ENCODE data around the gene BTBD9.
A peak's percentile ranks its signal among the peaks of the same experiment; 100 is the strongest.

Gene BTBD9

DNA sequence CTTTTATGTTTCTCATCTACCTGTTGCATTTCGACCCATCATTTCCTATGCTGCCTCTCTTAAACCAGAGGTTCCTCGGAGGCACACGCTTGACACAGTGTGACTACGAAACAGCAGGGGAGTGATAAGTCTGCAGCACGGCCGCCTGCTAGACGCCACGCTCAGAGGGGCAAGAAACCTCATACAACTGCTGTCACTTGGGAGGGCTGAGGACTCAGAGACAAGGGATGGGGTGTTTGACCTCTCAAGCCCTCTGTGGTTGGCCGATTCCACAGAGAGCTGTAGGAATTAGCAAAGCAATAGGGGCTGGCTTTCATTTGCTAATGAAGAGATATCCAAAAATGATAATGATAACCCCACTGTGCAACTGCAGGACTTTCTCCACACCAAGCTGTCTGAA is 447.7 kb downstream of the BTBD9 start:
- Histone ChIP-seq H3K27me3 (ENCODE audit: control insufficient read depth in 1 of 2, insufficient read depth in 1 of 2, low read length in 2 of 2) (no peaks in the 10 kb centered on the region), H3K4me1 (ENCODE audit: control insufficient read depth, insufficient read depth, low read depth, low read length) (peaks cover 7% of the 10 kb centered on the region), H2AFZ (ENCODE audit: low read depth, low read length) (no peak overlapping the region), H3K4me3 (ENCODE audit: insufficient read depth in 1 of 2, low read depth in 1 of 2, low read length in 2 of 2) (no peak overlapping the region), H3K27ac (ENCODE audit: low read length, poor library complexity, severe bottlenecking) (no peak overlapping the region), H4K8ac (ENCODE audit: low read length) (no peak overlapping the region), H3K4me2 (ENCODE audit: low read length, poor library complexity, severe bottlenecking) (no peak overlapping the region), H2BK15ac (ENCODE audit: low read depth, poor library complexity, severe bottlenecking) (no peak overlapping the region), H2BK5ac (ENCODE audit: low read depth, low read length, poor library complexity, severe bottlenecking) (no peak overlapping the region), H3K9ac (ENCODE audit: low read length) (no peak overlapping the region), H3K9me3 (ENCODE audit: control insufficient read depth, low read length) (no peaks in the 10 kb centered on the region), H3K79me1 (replicated peaks; ENCODE audit: low read length, poor library complexity, severe bottlenecking) (no peaks in the 10 kb centered on the region), H3K18ac (ENCODE audit: low read depth in 1 of 2, low read length in 2 of 2) (no peak overlapping the region), H3K14ac (ENCODE audit: low read length in 2 of 2) (no peak overlapping the region), H3K23ac (ENCODE audit: low read length in 2 of 2) (no peak overlapping the region), H2AK5ac (ENCODE audit: low read length, severe bottlenecking) (no peak overlapping the region), H3K36me3 (ENCODE audit: control insufficient read depth in 1 of 2, insufficient read depth in 2 of 2, low read depth in 1 of 2, low read length in 2 of 2) (peaks cover 0 to 4% of the 10 kb centered on the region in 2 experiments), H2BK12ac (ENCODE audit: low read length in 2 of 2) (no peak overlapping the region), H3K4ac (ENCODE audit: low read depth in 1 of 2, low read length in 2 of 2) (no peak overlapping the region), H2BK120ac (ENCODE audit: low read depth, low read length) (no peak overlapping the region), H4K91ac (ENCODE audit: low read length) (no peak overlapping the region)
- no peak for DNase-seq
- 63% methylated on average over 9 of the region's 9 CpGs for whole genome bisulfite sequencing

DNA sequence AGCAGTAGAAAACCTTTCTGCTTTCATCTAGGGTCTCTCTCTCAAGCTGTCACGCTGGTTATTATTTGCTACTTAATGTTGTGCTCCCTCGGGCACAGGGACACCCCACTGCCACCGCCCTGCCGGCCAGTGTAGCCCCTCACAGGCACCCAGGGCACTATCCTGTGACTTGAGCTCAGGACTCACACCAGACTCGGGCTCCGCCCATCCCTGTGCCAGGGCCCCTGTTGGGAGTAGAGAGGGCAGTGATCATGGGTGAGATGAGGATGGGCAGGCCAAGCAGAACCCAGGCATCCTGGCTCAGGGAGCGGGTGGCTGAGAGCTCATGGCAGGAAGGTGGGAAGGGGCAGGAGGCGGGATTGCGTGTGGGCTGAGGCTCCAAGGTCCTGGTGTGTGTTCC is 448.3 kb downstream of the BTBD9 start:
- Histone ChIP-seq H2AK5ac (ENCODE audit: low read length, severe bottlenecking) (no peak overlapping the region), H3K4me3 (ENCODE audit: insufficient read depth in 1 of 2, low read depth in 1 of 2, low read length in 2 of 2) (no peak overlapping the region), H3K4me1 (ENCODE audit: control insufficient read depth, insufficient read depth, low read depth, low read length) (peaks cover 7% of the 10 kb centered on the region), H2BK12ac (ENCODE audit: low read length in 2 of 2) (no peak overlapping the region), H3K14ac (ENCODE audit: low read length in 2 of 2) (no peak overlapping the region), H3K79me1 (replicated peaks; ENCODE audit: low read length, poor library complexity, severe bottlenecking) (no peaks in the 10 kb centered on the region), H3K27me3 (ENCODE audit: control insufficient read depth in 1 of 2, insufficient read depth in 1 of 2, low read length in 2 of 2) (no peaks in the 10 kb centered on the region), H4K8ac (ENCODE audit: low read length) (no peak overlapping the region), H3K27ac (ENCODE audit: low read length, poor library complexity, severe bottlenecking) (no peak overlapping the region), H2BK120ac (ENCODE audit: low read depth, low read length) (no peak overlapping the region), H2BK15ac (ENCODE audit: low read depth, poor library complexity, severe bottlenecking) (no peak overlapping the region), H3K4ac (ENCODE audit: low read depth in 1 of 2, low read length in 2 of 2) (no peak overlapping the region), H3K23ac (ENCODE audit: low read length in 2 of 2) (no peak overlapping the region), H3K9me3 (ENCODE audit: control insufficient read depth, low read length) (no peaks in the 10 kb centered on the region), H3K4me2 (ENCODE audit: low read length, poor library complexity, severe bottlenecking) (no peak overlapping the region), H2BK5ac (ENCODE audit: low read depth, low read length, poor library complexity, severe bottlenecking) (no peak overlapping the region), H4K91ac (ENCODE audit: low read length) (no peak overlapping the region), H3K9ac (ENCODE audit: low read length) (no peak overlapping the region), H2AFZ (ENCODE audit: low read depth, low read length) (no peak overlapping the region), H3K18ac (ENCODE audit: low read depth in 1 of 2, low read length in 2 of 2) (no peak overlapping the region), H3K36me3 (ENCODE audit: control insufficient read depth in 1 of 2, insufficient read depth in 2 of 2, low read depth in 1 of 2, low read length in 2 of 2) (peaks cover 0 to 4% of the 10 kb centered on the region in 2 experiments)
- DNase-seq: no peak
- WGBS: 91% methylated on average over 9 of the region's 9 CpGs

DNA sequence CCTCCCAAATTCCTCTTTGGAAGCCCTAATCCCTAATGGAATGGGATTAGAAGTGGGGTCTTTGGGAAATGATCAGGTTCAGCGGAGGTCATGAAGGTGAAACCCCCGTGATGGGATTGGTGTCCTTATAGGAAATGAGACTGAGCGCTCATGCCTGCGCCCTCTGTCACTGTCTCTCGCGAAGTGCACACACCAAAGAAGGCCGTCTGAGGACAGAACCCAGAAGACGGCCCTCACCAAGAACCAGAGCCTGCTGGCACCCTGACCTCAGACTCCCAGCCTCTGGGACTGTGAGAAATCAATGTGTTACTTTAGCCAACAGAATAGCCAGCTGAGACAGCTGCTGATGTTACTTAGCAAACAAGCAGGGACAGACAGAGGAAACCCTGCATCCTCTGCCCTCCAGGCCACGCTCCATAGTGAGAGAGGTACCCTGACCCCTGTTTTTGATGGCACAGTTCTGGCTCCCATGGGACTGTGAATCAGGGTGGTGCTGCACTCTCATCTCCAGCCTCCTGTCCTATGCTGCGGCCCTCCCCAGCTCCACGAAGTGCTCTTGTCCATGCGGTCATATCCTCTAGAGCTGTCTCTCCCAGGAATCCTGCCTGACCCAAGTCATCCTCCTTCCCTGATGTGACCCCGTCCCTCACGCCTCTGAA is 450.9 kb downstream of the BTBD9 start:
- no peak overlapping the region for H4K91ac ChIP-seq (ENCODE audit: low read length)
- H3K27ac ChIP-seq (ENCODE audit: low read length, poor library complexity, severe bottlenecking): no peak overlapping the region
- H3K18ac ChIP-seq (ENCODE audit: low read depth in 1 of 2, low read length in 2 of 2): no peak overlapping the region
- H2BK15ac ChIP-seq (ENCODE audit: low read depth, poor library complexity, severe bottlenecking): no peak overlapping the region
- 97% methylated on average over 14 of the region's 14 CpGs for WGBS
- H3K4me3 ChIP-seq (ENCODE audit: insufficient read depth in 1 of 2, low read depth in 1 of 2, low read length in 2 of 2): no peak overlapping the region
- no peak overlapping the region for H2AK5ac ChIP-seq (ENCODE audit: low read length, severe bottlenecking)
- H3K9ac ChIP-seq (ENCODE audit: low read length): no peak overlapping the region
- no peak for DNase-seq
- no peak overlapping the region for H4K8ac ChIP-seq (ENCODE audit: low read length)
- no peaks in the 10 kb centered on the region for H3K27me3 ChIP-seq (ENCODE audit: control insufficient read depth in 1 of 2, insufficient read depth in 1 of 2, low read length in 2 of 2)
- H3K4me2 ChIP-seq (ENCODE audit: low read length, poor library complexity, severe bottlenecking): no peak overlapping the region
- H3K23ac ChIP-seq (ENCODE audit: low read length in 2 of 2): peak overlapping the region in 1 of 2 experiments; percentile 30
- H2AFZ ChIP-seq (ENCODE audit: low read depth, low read length): no peak overlapping the region
- no peak overlapping the region for H2BK12ac ChIP-seq (ENCODE audit: low read length in 2 of 2)
- peaks cover 6 to 8% of the 10 kb centered on the region in 2 experiments for H3K36me3 ChIP-seq (ENCODE audit: control insufficient read depth in 1 of 2, insufficient read depth in 2 of 2, low read depth in 1 of 2, low read length in 2 of 2)
- H3K14ac ChIP-seq (ENCODE audit: low read length in 2 of 2): no peak overlapping the region
- no peak overlapping the region for H2BK120ac ChIP-seq (ENCODE audit: low read depth, low read length)
- peaks cover 7% of the 10 kb centered on the region for H3K4me1 ChIP-seq (ENCODE audit: control insufficient read depth, insufficient read depth, low read depth, low read length)
- no peak overlapping the region for H2BK5ac ChIP-seq (ENCODE audit: low read depth, low read length, poor library complexity, severe bottlenecking)
- no peaks in the 10 kb centered on the region for H3K9me3 ChIP-seq (ENCODE audit: control insufficient read depth, low read length)
- no peaks in the 10 kb centered on the region for H3K79me1 ChIP-seq (replicated peaks; ENCODE audit: low read length, poor library complexity, severe bottlenecking)
- no peak overlapping the region for H3K4ac ChIP-seq (ENCODE audit: low read depth in 1 of 2, low read length in 2 of 2)

DNA sequence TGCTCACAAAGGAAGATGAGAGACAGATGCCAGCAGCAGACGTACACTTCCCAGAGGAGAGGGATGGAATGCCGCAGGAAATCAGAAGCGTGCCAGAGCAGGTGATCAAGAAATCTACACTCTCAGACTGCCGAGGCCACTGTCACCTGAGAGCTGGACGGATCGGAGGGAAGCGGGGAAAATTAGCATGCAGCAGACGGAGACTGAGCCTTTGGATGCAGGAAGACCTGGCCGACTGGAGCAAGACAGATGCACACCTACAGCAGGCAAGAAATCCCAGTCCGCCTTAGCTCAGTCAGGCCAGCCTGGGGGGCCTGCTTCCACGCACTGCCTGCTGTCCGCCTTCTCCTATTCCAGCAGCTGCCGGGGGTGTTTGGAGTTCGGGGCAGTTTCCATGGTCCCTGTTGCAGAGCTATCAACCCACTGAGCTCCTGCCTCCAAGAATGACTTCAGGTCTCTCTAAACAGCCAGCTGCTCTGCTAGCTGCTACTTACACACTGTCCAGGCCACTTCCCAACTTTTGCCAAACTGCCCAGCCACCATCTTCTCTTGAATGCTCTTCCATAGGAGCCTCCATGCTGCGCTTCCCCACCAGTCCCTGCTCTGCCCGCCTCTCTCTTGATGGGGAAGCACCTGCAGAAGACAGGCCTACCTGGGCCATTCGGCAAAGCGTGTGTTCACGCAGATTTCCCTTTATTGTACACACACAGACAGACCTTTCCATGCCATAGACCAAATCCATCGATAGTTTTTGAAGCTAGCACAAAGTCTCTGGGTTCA is 451.7 kb downstream of the BTBD9 start:
- Histone ChIP-seq H3K14ac (ENCODE audit: low read length in 2 of 2) (peak overlapping the region in 1 of 2 experiments; percentile 32), H3K4me1 (ENCODE audit: control insufficient read depth, insufficient read depth, low read depth, low read length) (peaks cover 2% of the 10 kb centered on the region), H3K4me2 (ENCODE audit: low read length, poor library complexity, severe bottlenecking) (no peak overlapping the region), H2AFZ (ENCODE audit: low read depth, low read length) (no peak overlapping the region), H3K23ac (ENCODE audit: low read length in 2 of 2) (no peak overlapping the region), H3K27me3 (ENCODE audit: control insufficient read depth in 1 of 2, insufficient read depth in 1 of 2, low read length in 2 of 2) (no peaks in the 10 kb centered on the region), H3K36me3 (ENCODE audit: control insufficient read depth in 1 of 2, insufficient read depth in 2 of 2, low read depth in 1 of 2, low read length in 2 of 2) (peaks cover 6 to 8% of the 10 kb centered on the region in 2 experiments), H3K79me1 (replicated peaks; ENCODE audit: low read length, poor library complexity, severe bottlenecking) (no peaks in the 10 kb centered on the region), H2AK5ac (ENCODE audit: low read length, severe bottlenecking) (no peak overlapping the region), H3K4me3 (ENCODE audit: insufficient read depth in 1 of 2, low read depth in 1 of 2, low read length in 2 of 2) (no peak overlapping the region), H3K4ac (ENCODE audit: low read depth in 1 of 2, low read length in 2 of 2) (no peak overlapping the region), H2BK12ac (ENCODE audit: low read length in 2 of 2) (no peak overlapping the region), H2BK5ac (ENCODE audit: low read depth, low read length, poor library complexity, severe bottlenecking) (no peak overlapping the region), H4K8ac (ENCODE audit: low read length) (no peak overlapping the region), H3K9me3 (ENCODE audit: control insufficient read depth, low read length) (no peaks in the 10 kb centered on the region), H2BK15ac (ENCODE audit: low read depth, poor library complexity, severe bottlenecking) (no peak overlapping the region), H2BK120ac (ENCODE audit: low read depth, low read length) (no peak overlapping the region), H3K18ac (ENCODE audit: low read depth in 1 of 2, low read length in 2 of 2) (no peak overlapping the region), H3K9ac (ENCODE audit: low read length) (no peak overlapping the region), H4K91ac (ENCODE audit: low read length) (no peak overlapping the region), H3K27ac (ENCODE audit: low read length, poor library complexity, severe bottlenecking) (no peak overlapping the region)
- 95% methylated on average over 20 of the region's 20 CpGs for WGBS
- no peak for DNase-seq

Measured in mesenchymal stem cell (in vitro differentiated cells and primary cell).